Measurements from ENCODE around the gene IFNA21.
"Not testable (repeated sequence)": the region's sequence is repeated elsewhere in the genome, so short reads cannot be mapped to it uniquely, and the experiment has no call there.

DNA sequence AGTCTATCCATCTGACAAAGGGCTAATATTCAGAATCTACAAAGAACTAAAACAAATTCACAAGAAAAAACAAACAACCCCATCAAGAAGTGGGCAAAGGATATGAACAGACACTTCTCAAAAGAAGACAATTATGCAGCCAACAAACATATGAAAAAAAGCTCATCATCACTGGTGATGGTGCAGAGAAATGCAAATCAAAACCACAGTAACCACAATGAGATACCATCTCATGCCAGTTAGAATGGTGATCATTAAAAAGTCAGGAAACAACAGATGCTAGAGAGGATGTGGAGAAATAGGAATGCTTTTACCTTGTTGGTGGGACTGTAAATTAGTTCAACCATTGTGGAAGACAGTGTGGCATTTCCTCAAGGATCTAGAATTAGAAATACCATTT lies 38.3 kb downstream of the IFNA21 start:
- TF ChIP-seq POLR2A (IDR thresholded peaks at IDR 0.05; ENCODE audit: extremely low read depth, insufficient read length); MYC (IDR thresholded peaks at IDR 0.05; ENCODE audit: low read depth, low read length): not testable (repeated sequence)
- TF ChIP-seq, protein P1, sequence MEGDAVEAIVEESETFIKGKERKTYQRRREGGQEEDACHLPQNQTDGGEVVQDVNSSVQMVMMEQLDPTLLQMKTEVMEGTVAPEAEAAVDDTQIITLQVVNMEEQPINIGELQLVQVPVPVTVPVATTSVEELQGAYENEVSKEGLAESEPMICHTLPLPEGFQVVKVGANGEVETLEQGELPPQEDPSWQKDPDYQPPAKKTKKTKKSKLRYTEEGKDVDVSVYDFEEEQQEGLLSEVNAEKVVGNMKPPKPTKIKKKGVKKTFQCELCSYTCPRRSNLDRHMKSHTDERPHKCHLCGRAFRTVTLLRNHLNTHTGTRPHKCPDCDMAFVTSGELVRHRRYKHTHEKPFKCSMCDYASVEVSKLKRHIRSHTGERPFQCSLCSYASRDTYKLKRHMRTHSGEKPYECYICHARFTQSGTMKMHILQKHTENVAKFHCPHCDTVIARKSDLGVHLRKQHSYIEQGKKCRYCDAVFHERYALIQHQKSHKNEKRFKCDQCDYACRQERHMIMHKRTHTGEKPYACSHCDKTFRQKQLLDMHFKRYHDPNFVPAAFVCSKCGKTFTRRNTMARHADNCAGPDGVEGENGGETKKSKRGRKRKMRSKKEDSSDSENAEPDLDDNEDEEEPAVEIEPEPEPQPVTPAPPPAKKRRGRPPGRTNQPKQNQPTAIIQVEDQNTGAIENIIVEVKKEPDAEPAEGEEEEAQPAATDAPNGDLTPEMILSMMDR (IDR thresholded peaks at IDR 0.05; ENCODE audit: low read depth, low read length): not testable (repeated sequence)
